ENCODE data around the gene RGS14. TPM values are rescaled to one million over a fixed set of nuclear protein-coding genes. Genes with fewer than 3 reads are reported as not detected.

Gene RGS14
- total RNA-seq, 1 donor from 2014 or later, result 6.2 TPM

DNA sequence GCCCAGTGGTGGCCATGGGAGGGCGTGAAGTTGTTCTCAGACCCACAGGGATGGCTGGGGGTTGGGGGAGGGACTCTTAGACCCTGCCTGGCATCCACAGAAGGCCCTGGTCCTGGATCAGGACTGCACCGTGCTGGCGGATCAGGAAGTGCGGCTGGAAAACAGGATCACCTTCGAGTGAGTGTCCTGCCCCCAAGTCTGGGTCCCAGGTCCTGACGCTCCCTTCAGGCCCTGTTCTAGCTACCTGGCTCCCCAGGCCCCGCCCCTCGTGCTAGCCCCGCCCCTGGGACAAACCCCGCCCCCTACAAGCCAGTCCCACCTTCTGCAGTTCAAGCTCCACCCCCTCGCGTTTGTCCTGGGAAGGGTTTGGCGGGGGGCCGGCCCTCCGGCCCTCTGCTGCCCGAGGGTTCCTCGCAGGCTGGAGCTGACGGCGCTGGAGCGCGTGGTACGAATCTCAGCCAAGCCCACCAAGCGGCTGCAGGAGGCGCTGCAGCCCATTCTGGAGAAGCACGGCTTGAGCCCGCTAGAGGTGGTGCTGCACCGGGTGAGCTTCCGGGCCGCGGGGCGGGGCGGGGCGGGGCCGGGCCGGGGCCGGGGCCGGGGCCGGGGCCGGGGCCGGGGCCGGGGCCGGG, 12.9 kb downstream of the RGS14 start:
- TF ChIP-seq, protein P1, sequence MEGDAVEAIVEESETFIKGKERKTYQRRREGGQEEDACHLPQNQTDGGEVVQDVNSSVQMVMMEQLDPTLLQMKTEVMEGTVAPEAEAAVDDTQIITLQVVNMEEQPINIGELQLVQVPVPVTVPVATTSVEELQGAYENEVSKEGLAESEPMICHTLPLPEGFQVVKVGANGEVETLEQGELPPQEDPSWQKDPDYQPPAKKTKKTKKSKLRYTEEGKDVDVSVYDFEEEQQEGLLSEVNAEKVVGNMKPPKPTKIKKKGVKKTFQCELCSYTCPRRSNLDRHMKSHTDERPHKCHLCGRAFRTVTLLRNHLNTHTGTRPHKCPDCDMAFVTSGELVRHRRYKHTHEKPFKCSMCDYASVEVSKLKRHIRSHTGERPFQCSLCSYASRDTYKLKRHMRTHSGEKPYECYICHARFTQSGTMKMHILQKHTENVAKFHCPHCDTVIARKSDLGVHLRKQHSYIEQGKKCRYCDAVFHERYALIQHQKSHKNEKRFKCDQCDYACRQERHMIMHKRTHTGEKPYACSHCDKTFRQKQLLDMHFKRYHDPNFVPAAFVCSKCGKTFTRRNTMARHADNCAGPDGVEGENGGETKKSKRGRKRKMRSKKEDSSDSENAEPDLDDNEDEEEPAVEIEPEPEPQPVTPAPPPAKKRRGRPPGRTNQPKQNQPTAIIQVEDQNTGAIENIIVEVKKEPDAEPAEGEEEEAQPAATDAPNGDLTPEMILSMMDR (IDR thresholded peaks at IDR 0.05), result peak; percentile 65
- Mint-ChIP-seq H3K36me3 (ENCODE audit: unreplicated experiment) (no peaks in the 10 kb centered on the region), H3K4me3 (ENCODE audit: unreplicated experiment) (peak overlapping the region; percentile 69), H3K9me3 (ENCODE audit: unreplicated experiment) (no peaks in the 10 kb centered on the region), H3K27me3 (ENCODE audit: unreplicated experiment) (no peaks in the 10 kb centered on the region), H3K27ac (ENCODE audit: unreplicated experiment) (no peak overlapping the region), H3K4me1 (ENCODE audit: unreplicated experiment) (peaks cover 18% of the 10 kb centered on the region)
- DNase-seq (ENCODE audit: extremely low spot score, unreplicated experiment), result peak; percentile 93

DNA sequence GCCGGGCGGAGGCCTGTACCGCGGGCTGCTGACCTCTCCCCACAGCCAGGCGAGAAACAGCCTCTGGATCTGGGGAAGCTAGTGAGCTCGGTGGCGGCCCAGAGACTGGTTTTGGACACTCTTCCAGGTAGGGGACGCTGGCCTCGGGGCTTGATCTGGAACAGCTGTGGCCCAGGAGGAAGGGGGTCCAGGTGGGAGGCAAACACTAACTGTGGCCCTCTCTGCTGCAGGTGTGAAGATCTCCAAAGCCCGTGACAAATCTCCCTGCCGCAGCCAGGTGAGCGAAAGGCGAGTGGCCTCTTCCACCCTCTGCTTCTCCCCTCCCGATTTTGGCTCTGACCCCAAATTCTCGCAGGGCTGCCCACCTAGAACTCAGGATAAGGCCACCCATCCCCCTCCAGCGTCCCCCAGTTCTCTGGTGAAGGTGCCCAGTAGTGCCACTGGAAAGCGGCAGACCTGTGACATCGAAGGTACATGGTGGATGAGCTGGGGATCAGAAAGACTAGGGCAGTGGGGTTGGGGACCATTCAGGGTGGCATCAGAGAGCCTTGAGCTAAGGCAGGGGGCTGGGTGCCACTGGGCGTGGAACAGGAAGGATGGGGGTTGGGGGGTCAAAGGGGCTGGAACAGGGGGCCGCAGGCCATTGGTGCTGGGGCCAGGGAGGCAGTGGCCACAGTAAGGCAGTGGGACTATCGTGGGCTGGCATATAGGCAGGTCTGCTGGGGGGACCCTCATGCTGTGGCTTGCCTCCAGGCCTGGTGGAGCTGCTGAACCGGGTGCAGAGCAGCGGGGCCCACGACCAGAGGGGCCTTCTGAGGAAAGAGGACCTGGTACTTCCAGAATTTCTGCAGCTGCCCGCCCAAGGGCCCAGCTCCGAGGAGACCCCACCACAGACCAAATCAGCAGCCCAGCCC, 13.7 kb downstream of the RGS14 start:
- TF ChIP-seq, protein P1 (IDR thresholded peaks at IDR 0.05), result no peak
- Mint-ChIP-seq H3K4me1 (ENCODE audit: unreplicated experiment) (peaks cover 14% of the 10 kb centered on the region), H3K27me3 (ENCODE audit: unreplicated experiment) (no peaks in the 10 kb centered on the region), H3K36me3 (ENCODE audit: unreplicated experiment) (no peaks in the 10 kb centered on the region), H3K4me3 (ENCODE audit: unreplicated experiment) (peak overlapping the region; percentile 58), H3K27ac (ENCODE audit: unreplicated experiment) (no peak overlapping the region), H3K9me3 (ENCODE audit: unreplicated experiment) (no peaks in the 10 kb centered on the region)
- DNase-seq (ENCODE audit: extremely low spot score, unreplicated experiment), result no peak

DNA sequence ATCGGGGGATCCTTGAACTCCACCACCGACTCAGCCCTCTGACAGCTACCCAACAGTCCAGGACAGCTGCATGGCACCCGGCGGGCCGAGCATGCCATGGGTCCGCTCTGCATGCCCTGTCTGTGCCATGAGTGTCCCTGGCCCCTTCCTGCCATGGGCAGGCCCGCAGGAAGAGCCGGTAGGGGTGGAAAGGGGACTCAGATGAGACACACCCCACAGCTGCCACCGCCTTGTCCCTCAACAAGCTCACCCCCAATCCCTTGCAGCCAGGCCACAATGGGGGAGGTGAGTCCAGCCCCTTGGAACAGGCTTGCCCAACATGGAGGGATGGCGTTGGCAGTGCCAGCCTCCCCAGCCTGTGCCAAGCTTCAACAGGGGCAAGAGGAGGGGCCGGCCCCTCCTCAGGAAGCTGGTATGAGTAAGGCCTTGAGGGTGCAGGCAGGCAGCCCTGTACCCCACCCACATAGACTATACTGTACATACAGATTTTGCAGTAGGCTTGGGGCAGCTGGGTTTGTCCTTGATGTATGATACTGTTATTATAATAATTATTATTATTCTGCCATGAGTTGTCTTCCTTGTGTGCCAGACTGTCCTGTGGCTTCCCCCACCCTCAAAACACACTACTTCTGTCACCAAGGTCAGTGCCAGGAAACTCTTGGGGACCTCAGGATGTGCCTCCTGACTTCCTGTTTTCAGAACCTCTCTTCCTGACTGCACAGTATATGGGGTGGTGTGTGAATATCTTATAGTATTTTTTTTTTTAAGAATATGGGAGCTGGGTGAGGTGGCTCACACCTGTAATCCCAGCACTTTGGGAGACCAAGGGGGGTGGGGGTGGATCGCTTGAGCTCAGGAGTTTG, 14.5 kb downstream of the RGS14 start:
- Mint-ChIP-seq H3K9me3 (ENCODE audit: unreplicated experiment) (no peaks in the 10 kb centered on the region), H3K27ac (ENCODE audit: unreplicated experiment) (no peak overlapping the region), H3K4me1 (ENCODE audit: unreplicated experiment) (peaks cover 8% of the 10 kb centered on the region), H3K27me3 (ENCODE audit: unreplicated experiment) (no peaks in the 10 kb centered on the region), H3K4me3 (ENCODE audit: unreplicated experiment) (peak overlapping the region; percentile 58), H3K36me3 (ENCODE audit: unreplicated experiment) (no peaks in the 10 kb centered on the region)
- TF ChIP-seq, protein P1 (IDR thresholded peaks at IDR 0.05), result no peak
- no peak for DNase-seq (ENCODE audit: extremely low spot score, unreplicated experiment)

DNA sequence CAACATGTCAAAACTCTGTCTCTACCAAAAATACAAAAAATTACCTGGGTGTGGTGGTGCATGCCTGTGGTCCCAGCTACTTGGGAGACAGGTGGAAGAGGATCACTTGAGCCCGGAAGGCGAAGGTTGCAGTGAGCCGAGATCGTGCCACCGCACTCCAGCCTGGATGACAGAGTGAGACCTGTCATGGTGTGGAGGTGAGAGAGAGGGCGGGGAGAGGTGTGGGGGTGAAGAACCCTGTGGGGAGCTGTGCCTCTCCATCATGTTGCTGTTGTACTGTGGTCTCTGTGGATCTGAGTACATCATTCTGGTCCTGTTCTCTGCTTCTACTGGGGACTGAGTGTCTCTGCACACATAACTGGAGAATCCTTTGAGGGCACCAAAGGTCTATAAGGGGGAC, 15.2 kb downstream of the RGS14 start:
- Mint-ChIP-seq H3K9me3 (ENCODE audit: unreplicated experiment) (no peaks in the 10 kb centered on the region), H3K4me3 (ENCODE audit: unreplicated experiment) (no peak overlapping the region), H3K27me3 (ENCODE audit: unreplicated experiment) (no peaks in the 10 kb centered on the region), H3K27ac (ENCODE audit: unreplicated experiment) (no peak overlapping the region), H3K36me3 (ENCODE audit: unreplicated experiment) (no peaks in the 10 kb centered on the region), H3K4me1 (ENCODE audit: unreplicated experiment) (peaks cover 8% of the 10 kb centered on the region)
- TF ChIP-seq, protein P1 (IDR thresholded peaks at IDR 0.05), result no peak
- no peak for DNase-seq (ENCODE audit: extremely low spot score, unreplicated experiment)
